Effector memory CD4-positive, alpha-beta T cell (primary cell): ENCODE results near the gene CARMIL3.
A peak's percentile ranks its signal among the peaks of the same experiment; 100 is the strongest.

Experiments used
- DNase-seq, 3 donors: peaks; one replicate each; pipeline ENCODE4 v3.0.0-alpha.2; 2020
- H3K27ac ChIP-seq: 2 replicates; pipeline ENCODE4 v1.7.0; 2013; ENCODE audit warnings: mild to moderate bottlenecking, low read length, moderate library complexity; ENCODE audit not compliant: insufficient read depth, poor library complexity, severe bottlenecking
- H3K27me3 ChIP-seq: replicated peaks from 2 replicates; pipeline ENCODE4 v1.7.0; 2013; ENCODE audit warnings: mild to moderate bottlenecking, low read length; ENCODE audit not compliant: insufficient read depth, control insufficient read depth, poor library complexity, severe bottlenecking
- H3K36me3 ChIP-seq: 2 replicates; pipeline ENCODE4 v1.7.0; 2013; ENCODE audit warnings: mild to moderate bottlenecking, low read length, moderate library complexity; ENCODE audit not compliant: control insufficient read depth, insufficient read depth
- H3K4me1 ChIP-seq: 2 replicates; pipeline ENCODE4 v1.7.0; 2013; ENCODE audit warnings: low read length, mild to moderate bottlenecking; ENCODE audit not compliant: control insufficient read depth, insufficient read depth, poor library complexity, severe bottlenecking
- H3K4me3 ChIP-seq: 2 replicates; pipeline ENCODE4 v1.7.0; 2013; ENCODE audit warnings: low read length, low read depth, mild to moderate bottlenecking; ENCODE audit not compliant: insufficient read depth, poor library complexity, severe bottlenecking
- H3K9me3 ChIP-seq: 2 replicates; pipeline ENCODE4 v1.7.0; 2013; ENCODE audit warnings: mild to moderate bottlenecking, low read length, moderate library complexity; ENCODE audit not compliant: control insufficient read depth

The CARMIL3 gene

GRCh38 chr14:24116128-24116814 lies 64.5 kb downstream of the CARMIL3 start:
- Histone ChIP-seq H3K27ac (peak overlapping the region; percentile 98), H3K27me3 (no peaks in the 10 kb centered on the region), H3K4me1 (peaks cover 12% of the 10 kb centered on the region), H3K4me3 (peak overlapping the region; percentile 69), H3K36me3 (peaks cover 35% of the 10 kb centered on the region), H3K9me3 (no peaks in the 10 kb centered on the region)
- no peak for DNase-seq

GRCh38 chr14:24117179-24117578 lies 65.4 kb downstream of the CARMIL3 start:
- DNase-seq: no peak
- H3K27ac ChIP-seq: peak overlapping the region; percentile 29
- no peaks in the 10 kb centered on the region for H3K9me3 ChIP-seq
- H3K4me3 ChIP-seq: no peak overlapping the region
- H3K27me3 ChIP-seq: no peaks in the 10 kb centered on the region
- H3K36me3 ChIP-seq: peaks cover 41% of the 10 kb centered on the region
- H3K4me1 ChIP-seq: peaks cover 12% of the 10 kb centered on the region
